GM12865 (cell line): ENCODE measurements around the gene PIP4K2A.
A peak's percentile ranks its signal among the peaks of the same experiment; 100 is the strongest.
"Not testable (repeated sequence)": the region's sequence is repeated elsewhere in the genome, so short reads cannot be mapped to it uniquely, and the experiment has no call there.

Experiments used
- DNase-seq: peaks from one replicate; pipeline ENCODE4 v3.0.0; 2010; ENCODE audit warnings: low read depth
- H3K4me3 ChIP-seq: 2 replicates; pipeline ENCODE4 v1.5.1; 2011; ENCODE audit warnings: mild to moderate bottlenecking, low read depth, low read length, control low read depth
- CTCF ChIP-seq: IDR thresholded peaks from 2 replicates; pipeline ENCODE4 v1.5.1; 2011; ENCODE audit warnings: low read length, control low read depth, low read depth, inconsistent platforms; ENCODE audit not compliant: insufficient read depth; ENCODE audit errors: missing control alignments

Gene PIP4K2A

GRCh38 chr10:22698941-22699440 is 15.4 kb downstream of the PIP4K2A start:
- no peak for TF ChIP-seq CTCF
- no peak overlapping the region for H3K4me3 ChIP-seq
- no peak for DNase-seq

- no peak for TF ChIP-seq CTCF
- DNase-seq = no peak
- no peak overlapping the region for H3K4me3 ChIP-seq
These were observed 16.6 kb downstream of the PIP4K2A start for GRCh38 chr10:22697800-22698199.

- no peak overlapping the region for H3K4me3 ChIP-seq
- DNase-seq = no peak
- no peak for TF ChIP-seq CTCF
These were observed 17.3 kb downstream of the PIP4K2A start for GRCh38 chr10:22697101-22697500.

GRCh38 chr10:22693860-22694259 is 20.5 kb downstream of the PIP4K2A start:
- DNase-seq = no peak
- TF ChIP-seq CTCF = no peak
- peak overlapping the region; percentile 12; the same call in 1 of the 2 replicates for H3K4me3 ChIP-seq

- H3K4me3 ChIP-seq = peak overlapping the region; percentile 12; the same call in 1 of the 2 replicates
- no peak for TF ChIP-seq CTCF
- peak; percentile 72 for DNase-seq
These were observed 21.0 kb downstream of the PIP4K2A start for GRCh38 chr10:22693371-22693784.

- not testable (repeated sequence) for H3K4me3 ChIP-seq, DNase-seq
These were observed 22.3 kb downstream of the PIP4K2A start for GRCh38 chr10:22692119-22692518.

GRCh38 chr10:22690614-22691431 is 23.6 kb downstream of the PIP4K2A start:
- H3K4me3 ChIP-seq = no peak overlapping the region
- TF ChIP-seq CTCF = no peak
- DNase-seq = no peak
